Measurements from ENCODE around the gene PKP4.
"Not testable (repeated sequence)": the region's sequence is repeated elsewhere in the genome, so short reads cannot be mapped to it uniquely, and the experiment has no call there.

The PKP4 gene

DNA sequence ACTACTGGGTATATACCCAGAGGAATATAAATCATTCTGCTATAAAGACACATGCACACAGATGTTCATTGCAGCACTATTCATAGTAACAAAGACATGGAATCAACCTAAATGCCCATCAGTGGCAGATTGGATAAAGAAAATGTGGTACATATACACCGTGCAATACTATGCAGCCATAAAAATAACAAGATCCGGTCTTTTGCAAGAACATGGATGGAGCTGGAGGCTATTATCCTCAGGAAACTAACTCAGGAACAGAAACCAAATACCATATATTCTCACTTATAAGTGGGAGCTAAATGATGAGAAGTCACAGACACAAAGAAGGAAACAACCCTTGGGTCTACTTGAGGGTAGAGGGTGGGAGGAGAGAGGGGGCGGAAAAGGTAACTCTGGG, 16.5 kb downstream of the PKP4 start:
- DNase-seq (ENCODE audit: low read depth), result not testable (repeated sequence)

DNA sequence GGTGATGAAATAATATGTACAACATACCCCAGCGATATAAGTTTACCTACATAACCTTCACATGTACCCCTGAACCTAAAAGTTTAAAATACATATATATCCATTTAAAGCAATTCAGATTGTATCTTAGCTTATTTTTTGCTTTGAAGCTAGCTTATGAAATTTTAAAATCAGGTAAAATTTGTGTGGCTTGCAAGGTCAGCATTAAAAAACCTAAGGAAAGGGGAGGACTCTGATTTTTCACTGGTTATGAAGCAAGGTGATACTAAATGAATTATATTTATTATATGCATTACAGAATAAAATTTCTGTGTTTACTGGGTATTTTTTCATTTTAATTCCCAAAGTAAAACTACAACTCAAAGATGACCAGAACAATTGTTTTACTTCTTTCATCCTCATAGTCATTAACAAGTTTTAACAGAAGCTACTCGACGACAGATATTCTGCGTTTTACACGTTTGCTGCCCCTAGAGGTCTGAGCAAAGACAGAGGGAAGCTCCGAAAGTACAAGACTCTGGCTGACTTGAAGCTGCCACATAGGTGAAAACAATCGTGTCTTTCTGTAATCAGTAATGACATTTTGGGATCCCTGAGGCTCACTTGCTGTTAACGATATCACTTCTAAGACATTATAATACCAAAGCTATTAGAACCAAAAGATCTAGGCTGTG, 17.1 kb downstream of the PKP4 start:
- no peak for DNase-seq (ENCODE audit: low read depth)

GRCh38 chr2:158474526-158475011, 17.8 kb downstream of the PKP4 start:
- DNase-seq (ENCODE audit: low read depth), result not testable (repeated sequence)

DNA sequence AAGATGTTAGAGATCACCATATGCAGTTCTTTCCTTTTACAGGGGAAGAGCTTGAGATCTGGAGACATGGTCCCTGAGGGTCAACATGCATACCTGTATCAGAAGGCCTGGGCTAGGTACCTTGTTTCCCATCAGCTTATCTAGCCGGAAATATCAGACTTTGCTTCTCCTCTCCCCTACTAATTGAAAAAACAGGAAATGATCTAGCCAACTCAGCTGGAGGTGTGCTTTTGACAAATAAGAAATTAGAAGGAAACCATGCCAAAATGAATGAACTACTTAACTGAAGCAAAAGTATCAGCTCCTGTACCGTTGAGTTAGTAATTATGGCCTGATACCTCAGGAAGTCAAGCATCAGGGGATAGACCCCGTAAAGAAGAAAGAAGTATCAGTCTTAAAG, 20.4 kb downstream of the PKP4 start:
- DNase-seq (ENCODE audit: low read depth), result no peak

DNA sequence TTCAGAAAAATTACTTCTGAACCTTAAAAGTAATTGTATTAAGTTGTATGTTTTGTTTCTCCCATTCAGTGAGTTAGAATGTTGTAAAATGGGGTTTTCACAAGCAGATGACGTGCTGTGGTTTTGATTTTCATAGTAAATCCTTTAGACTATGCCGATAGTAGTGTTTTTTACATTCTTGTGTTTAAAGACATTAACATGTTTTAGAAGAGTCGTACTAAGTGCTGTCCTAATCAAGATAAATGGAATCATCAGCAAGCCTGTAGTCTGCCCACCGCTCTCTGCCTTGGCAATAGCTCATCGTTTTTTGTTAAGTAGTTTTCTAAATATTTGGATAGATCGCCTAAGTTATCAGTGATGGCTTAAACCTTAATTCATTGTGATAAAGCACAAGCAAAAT, 21.5 kb downstream of the PKP4 start:
- no peak for DNase-seq (ENCODE audit: low read depth)

- DNase-seq (ENCODE audit: low read depth), result no peak
These were observed 22.1 kb downstream of the PKP4 start for GRCh38 chr2:158478816-158479215.

GRCh38 chr2:158481116-158481515, 24.4 kb downstream of the PKP4 start:
- no peak for DNase-seq (ENCODE audit: low read depth)

DNA sequence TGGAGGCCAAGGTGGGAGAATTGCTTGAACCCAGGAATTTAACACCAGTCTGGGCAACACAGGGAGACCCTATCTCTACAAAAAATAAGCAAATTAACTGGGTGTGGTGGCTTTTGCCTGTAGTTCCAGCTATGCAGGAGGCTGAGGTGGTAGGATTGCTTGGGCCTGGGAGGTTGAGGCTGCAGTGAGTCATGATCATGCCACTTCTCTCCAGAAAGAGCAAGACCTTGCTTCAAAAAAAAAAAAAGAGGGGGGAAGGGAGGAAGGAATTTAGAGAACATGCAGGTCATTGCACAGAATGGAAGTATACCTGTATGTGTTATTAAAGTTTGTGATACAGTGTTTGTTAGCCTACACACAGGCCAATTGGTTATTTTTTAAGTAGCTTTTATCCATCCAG, 25.8 kb downstream of the PKP4 start:
- no peak for DNase-seq (ENCODE audit: low read depth)

- no peak for DNase-seq (ENCODE audit: low read depth)
These were observed 28.3 kb downstream of the PKP4 start for GRCh38 chr2:158484892-158485556.

- DNase-seq (ENCODE audit: low read depth), result no peak
These were observed 29.6 kb downstream of the PKP4 start for GRCh38 chr2:158486150-158486969.

- DNase-seq (ENCODE audit: low read depth), result no peak
These were observed 30.2 kb downstream of the PKP4 start for GRCh38 chr2:158486970-158487325.

DNA sequence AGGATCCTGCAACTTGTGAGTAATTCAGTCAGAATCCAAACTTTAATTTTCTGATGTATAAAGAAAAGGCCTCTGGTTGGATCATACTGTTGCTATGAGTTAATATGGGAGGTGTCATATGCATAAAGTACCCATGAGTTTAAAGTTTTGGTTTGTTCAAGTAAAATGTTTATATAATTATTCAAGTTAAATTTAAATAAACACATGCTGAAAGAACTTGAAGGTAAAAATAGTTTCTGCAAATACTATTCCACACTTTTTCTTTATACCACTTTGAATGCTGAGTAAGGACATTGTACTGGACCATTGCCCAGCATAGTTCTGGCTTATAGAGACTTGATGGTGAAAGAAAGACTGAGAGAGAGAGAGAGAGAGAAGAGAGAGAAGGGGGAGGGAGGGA, 30.7 kb downstream of the PKP4 start:
- DNase-seq (ENCODE audit: low read depth), result no peak

DNA sequence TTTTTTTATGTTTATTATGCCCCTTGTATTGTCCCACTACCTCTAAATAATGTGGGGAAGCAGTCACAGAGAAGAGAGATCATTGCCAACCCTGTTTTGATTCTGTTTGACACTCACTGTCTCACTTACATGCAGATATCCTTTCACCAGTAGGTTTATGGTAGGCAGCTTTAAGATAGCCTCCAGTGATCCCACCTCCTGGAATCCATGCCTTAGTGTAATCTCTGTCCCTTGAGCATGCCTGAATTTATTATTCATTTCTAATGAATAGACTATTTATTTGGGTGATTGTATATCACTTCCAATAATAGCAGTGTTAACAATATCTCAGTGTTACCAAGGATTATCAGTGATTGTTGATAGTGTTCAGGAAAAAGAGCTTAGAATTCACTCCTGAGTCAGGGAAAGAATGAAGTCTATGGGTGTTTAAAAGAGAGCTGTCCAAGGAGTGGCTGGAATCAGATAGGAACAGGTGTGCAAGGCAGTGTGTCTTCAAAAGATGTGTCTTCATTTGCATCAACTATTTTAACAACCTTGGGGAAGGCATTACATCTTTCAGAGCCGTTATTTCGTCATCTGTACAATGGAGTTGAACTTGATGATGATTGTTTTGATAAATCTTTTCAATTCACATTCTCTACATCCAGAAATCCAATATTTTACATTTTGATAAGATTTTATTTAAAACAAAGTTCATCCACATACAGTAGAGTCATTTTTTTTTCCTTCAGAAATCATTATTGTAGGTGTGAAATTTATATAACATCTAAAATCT, 31.9 kb downstream of the PKP4 start:
- no peak for DNase-seq (ENCODE audit: low read depth)

GRCh38 chr2:158489366-158490112, 32.8 kb downstream of the PKP4 start:
- DNase-seq (ENCODE audit: low read depth), result no peak

DNA sequence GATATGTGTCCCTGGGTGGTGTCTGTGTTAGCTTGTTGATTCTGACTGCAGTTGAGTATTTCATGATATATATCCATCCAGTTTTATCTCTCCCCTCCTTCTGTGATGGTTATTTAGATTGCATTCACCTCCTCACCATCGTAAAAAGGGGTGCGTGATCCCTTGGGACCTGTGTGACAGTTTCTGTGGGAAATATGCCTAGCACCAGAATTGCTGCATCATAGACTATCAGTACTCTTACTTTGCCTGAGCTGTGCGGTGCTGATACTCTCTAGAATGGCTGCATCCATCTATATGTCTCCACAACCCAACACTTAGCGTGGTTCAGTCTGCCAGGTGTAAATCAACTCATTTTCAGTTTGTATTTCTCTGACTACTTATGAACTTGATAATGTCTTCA, 34.3 kb downstream of the PKP4 start:
- no peak for DNase-seq (ENCODE audit: low read depth)

DNA sequence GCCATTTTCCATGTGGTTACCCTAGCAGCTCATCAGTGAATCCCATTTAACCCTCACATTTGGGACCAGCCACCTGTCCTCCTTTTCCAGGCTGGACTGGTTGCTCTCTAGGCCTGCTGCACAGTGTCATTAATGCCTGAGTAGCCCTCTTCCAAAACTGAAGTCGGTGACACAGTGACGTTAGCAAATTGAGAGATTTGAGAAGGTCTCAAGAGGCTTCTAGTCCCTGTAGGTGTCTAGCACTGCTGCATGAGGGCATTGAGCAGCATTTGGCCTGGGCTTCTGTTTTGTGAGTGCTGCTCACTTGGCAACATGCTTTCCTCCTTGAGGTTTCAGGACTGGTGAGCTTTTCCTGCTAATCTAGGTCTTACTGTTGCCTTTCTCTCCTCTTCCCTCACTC, 36.7 kb downstream of the PKP4 start:
- DNase-seq (ENCODE audit: low read depth), result no peak

- no peak for DNase-seq (ENCODE audit: low read depth)
These were observed 38.4 kb downstream of the PKP4 start for GRCh38 chr2:158495175-158495574.

GRCh38 chr2:158496986-158497385, 40.2 kb downstream of the PKP4 start:
- DNase-seq (ENCODE audit: low read depth), result no peak

DNA sequence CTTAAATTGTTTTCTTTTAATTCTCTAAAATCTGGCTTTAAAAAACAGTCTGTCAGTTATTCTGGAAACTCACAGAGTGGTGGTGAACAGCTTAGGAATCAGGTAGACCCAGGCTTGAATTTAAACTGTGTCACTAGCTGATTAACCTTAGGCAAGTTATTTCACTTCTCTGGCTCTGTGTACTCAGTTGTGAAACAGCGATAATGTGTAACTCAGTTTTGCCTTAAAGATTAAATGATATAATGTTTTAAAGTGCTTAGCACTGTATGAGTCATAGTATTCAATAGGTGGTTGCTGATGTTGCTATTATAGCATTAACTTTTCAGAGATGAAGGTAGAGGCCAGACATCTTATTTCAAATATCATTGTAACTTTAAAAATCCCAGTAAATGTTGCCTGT, 40.7 kb downstream of the PKP4 start:
- DNase-seq (ENCODE audit: low read depth), result no peak

GRCh38 chr2:158498043-158498748, 41.4 kb downstream of the PKP4 start:
- no peak for DNase-seq (ENCODE audit: low read depth)

DNA sequence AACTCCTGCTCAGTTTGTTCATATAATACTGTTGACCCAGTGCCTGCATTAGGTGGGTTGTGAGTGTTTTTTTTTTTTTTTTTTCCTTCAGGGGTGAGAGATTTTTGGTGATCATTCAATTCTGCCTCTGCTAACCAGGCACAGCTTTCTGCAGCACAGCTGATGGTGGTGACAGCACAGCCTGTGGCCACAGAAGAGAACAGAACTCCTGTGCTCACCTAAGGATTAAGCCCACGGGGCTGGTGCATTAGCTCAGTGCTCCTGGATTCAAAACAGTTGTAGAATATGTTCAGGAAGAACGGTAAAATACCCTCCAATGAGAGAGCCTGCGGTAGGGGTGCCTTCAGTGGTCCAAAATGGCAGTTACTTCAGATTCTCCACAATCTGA, 42.0 kb downstream of the PKP4 start:
- no peak for DNase-seq (ENCODE audit: low read depth)

Data from stimulated activated CD8-positive, alpha-beta memory T cell treated with anti-CD3 and anti-CD28 coated beads, Interleukin-7, amount 100 ng/mL, for 24 hours (primary cell).